ENCODE results near the gene CCDC73.
"Not testable (repeated sequence)": the region's sequence is repeated elsewhere in the genome, so short reads cannot be mapped to it uniquely, and the experiment has no call there.

Gene CCDC73

DNA sequence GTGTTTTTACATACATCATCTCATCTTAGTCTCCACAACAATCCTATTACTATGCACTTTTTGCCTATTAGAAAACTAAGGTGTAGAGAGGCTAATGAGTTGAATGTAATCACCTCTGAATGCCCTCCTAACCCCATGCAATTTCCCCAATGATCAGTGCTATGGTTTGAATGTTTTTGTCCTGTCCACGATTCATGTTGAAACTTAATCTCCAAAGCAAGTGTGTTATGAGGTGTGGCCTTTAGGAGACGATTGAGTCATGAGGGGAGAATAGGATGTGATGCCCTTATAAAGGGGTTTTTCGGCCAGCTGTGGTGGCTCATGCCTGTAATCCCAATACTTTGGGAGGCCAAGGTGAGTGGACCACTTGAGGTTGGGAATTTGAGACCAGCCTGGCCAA lies 2.0 kb upstream of the CCDC73 start:
- DNase-seq (ENCODE audit: low read depth in 2 of 2): no peak

DNA sequence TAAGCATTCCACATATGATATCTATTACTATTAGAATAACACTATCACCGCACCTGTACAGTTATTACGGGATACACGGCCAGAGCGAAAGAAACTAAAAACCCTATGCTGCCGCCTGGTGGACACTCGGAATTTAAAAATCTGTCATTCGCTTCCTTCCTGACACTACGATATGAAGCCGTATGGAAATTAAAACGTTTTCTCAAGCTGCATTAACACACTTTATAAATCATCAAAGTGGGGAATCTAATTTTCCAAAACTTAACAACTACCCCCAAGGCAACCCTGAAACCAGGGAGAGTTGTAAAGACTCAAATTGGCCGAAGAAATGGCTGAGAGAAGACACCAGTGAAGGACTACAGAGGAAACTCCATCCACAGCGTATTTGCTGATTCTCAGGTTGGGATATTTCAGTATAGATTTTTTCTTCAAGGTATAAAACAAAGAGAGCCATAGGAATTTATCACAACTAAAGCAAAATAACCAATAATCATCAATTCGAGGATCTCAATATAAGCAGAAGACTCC lies 1.4 kb downstream of the CCDC73 start:
- DNase-seq (ENCODE audit: low read depth in 2 of 2): peak; percentile 19 to 51

DNA sequence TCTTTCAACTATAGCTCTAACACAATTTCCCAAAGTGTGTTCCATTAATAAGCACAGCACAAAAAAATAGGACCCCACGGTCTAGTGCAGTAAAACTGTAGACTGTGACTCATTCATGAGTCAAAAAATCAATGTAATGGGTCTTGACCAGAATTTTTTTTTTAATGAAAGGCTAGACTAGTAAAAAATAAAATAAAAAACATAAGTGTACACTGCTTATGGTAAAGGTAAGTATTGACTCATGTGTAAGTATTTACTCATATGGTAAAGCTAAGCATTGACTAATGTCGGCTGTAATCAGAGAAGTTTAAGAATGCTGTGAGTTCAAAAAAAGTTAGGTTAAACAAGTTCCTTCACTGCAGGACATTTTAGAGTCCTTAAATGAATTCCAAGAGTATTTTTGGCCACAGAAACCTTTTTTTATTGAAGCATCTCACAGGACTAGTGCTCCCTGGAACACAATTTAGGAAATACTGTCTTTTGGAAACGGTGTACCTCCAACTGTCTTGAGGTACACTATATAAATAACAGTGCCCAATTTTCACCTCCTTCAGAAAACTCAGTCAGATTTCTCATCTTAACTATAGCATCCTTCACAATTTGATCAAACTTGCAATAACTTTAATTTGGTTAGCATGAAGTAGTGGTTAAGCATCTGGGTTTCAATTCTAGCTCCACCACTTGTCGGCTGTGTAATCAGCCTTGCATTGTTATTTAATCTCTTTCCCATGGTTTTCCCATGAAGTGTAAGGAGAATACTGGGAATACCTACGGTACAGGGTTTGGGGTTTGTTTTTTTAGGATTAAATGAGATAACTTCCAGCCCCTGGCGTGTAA lies 2.1 kb downstream of the CCDC73 start:
- DNase-seq (ENCODE audit: low read depth in 2 of 2): no peak

DNA sequence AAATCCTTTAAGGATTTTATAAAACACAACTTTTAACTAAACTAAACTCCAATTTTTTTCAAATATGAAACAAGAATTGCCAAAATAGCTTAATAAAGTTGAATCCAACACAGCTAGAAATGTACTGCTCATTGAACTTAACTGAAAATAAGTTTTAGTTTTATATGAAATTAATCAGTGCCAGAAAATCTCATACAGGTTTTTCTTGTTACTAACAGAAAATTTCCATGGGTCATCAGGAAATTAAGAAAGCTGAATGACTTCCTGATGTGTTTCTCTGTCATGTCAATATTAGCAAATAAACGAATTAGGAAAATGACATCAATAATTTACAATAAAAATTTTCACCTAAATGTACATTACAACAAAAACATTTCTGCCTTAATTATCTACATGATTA lies 3.5 kb downstream of the CCDC73 start:
- no peak for DNase-seq (ENCODE audit: low read depth in 2 of 2)

DNA sequence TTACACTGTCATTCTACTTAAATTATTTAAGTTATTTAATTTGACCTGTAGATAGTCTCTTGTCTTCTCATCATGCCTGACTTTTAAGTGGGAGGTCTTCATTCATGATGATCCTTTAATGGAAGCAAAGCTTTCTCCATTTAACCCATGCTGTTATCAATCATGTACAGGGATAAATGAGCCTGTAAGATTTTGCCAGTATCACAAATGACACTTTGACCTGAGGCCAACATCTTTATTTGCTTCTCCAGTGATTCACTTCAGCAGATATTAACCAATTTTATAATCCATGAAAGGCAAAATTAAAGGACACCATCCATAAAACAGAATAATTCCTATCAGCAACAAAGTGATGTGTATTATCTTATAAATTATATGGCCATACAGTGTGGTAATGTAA lies 7.7 kb downstream of the CCDC73 start:
- no peak for DNase-seq (ENCODE audit: low read depth in 2 of 2)

DNA sequence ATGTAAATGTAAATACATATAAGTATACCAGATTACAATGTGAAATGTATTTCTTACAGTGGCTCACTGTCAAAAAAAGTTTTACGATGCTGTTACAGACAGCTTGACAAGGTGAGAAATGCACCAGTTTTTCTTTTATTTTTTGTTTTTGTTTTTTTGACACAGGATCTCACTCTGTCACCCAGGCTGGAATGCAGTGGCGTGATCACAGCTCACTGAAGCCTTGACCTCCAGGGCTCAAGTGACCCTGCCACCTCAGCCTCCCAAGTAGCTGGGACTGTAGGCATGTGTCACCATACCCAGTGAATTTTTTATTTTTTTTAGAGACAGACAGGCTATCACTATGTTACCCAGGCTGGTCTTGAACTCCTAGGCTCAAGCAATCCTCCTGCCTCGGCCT lies 9.2 kb downstream of the CCDC73 start:
- DNase-seq (ENCODE audit: low read depth in 2 of 2): no peak

DNA sequence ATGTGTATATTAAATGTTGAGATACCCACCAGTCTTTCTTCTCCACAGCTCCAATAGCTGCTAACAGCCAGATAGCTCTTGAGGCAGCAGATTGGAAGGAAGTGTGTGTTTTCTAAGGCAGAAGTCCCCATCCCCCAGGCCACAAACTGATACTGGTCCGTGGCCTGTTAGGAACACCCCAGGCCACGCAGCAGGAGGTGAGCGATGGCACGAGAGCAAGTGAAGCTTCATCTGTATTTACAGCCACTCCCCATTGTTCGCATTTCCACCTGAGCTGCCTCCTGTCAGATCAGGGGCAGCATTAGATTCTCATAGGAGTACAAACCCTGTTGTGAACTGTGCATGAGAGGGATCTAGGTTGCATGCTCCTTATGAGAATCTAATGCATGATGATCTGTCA lies 12.7 kb downstream of the CCDC73 start:
- DNase-seq (ENCODE audit: low read depth in 2 of 2): no peak

DNA sequence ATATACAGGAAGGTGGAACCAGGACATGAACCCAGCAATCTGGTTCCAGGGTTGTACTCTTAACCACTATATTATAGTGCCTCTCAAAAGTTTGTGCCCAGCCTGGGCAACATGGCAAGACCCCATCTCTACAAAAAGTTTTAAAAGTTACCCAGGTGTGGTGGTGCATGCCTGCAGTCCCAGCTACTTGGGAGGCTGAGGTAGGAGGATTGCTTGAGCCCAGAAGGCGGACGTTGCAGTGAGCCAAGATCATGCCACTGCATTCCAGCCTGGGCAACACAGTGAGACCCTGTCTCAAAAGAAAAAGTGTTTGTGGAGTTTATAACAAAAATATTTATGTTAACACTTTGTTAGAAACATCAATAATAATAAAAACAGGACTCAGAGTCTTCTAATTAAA lies 13.6 kb downstream of the CCDC73 start:
- not testable (repeated sequence) for DNase-seq (ENCODE audit: low read depth in 2 of 2)

DNA sequence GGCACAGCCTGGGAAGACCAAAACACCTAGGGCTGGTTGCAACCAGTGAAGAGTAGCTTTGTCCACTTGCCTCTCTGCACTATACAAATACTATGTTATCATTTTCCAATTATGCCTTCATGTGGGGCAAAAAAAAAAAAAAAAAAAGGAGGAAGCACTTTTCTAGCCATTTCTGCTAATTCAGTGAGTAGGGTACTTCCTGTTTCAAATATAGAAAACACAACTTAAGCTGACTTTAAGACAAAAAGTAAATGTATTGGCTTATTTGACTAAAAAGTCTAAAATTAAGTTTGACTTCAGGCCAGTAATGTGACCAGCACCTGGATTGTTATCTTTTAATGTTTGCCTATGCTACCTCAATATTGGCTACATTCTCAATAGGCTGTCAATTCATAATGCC lies 15.3 kb downstream of the CCDC73 start:
- no peak for DNase-seq (ENCODE audit: low read depth in 2 of 2)

DNA sequence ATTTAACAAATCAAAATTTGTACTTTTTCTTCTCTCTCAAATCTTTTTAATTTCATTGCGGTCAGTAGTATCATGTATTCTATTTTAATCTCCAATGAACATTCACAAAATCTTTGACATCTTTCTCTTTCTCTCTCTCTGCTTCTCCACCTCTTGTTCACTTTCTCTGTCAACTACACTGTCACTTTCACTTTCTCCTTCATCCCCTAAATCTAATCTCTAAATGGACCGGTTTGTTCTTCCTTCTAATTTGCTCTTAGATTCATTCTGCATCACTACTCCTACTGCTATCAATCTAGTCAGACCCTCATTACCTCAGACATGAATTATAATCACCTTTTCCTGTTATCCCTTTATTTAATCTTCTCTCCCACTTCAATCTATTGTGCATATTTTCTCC lies 18.6 kb downstream of the CCDC73 start:
- DNase-seq (ENCODE audit: low read depth in 2 of 2): no peak

DNA sequence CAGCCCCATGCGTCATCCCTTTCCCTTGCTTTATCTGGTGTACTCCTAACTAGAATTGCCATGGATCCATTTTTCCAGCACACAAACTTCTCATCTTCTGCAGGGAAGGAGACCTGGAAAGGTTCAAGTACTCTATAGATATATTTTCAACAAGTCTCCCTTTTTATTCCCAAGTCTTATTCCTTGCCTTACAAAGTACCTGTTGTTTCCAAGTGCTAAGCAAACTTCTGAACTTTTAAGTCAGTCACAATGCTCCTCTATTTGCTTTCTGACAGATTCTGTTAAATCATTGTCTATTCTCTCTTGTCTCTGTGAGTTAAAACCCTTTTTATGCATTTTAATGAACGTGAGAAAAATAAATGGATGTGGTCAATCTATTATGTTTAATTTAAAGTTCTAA lies 20.4 kb downstream of the CCDC73 start:
- DNase-seq (ENCODE audit: low read depth in 2 of 2): no peak

DNA sequence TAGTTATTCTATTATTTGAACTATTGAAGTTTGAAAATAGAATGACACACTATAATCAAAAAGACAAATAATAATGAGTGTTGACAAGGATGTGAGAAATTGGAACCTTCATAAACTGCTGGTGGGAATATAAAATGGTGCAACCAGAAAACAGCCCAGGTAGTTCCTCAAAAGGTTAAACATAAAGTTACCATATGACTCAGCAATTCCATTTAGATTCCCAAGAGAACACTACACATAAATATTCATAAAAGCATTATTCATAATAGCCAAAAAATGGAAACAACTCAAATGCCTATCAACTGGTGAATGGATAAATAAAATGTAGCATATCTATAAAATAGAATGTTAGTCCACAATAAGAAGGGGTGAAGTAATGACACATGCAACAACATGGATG lies 21.7 kb downstream of the CCDC73 start:
- no peak for DNase-seq (ENCODE audit: low read depth in 2 of 2)

DNA sequence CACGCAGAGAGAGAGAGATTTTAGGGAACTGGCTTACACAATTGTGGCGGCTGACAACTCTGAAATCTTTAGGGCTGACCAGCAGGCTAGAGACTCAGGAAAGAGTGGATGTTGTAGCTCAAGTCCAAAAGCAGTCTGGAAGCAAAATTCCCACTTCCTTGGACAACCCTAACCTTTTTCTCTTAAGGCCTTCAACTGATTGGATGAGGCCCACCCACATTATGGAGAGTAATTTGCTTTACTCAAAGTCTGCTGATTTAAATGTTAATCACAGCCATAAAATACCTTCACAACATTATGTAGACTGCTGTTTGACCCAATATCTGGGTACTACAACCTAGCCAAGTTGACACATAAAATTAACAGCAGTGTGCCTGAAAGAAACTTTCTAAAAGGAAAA lies 32.7 kb downstream of the CCDC73 start:
- not testable (repeated sequence) for DNase-seq (ENCODE audit: low read depth in 2 of 2)

DNA sequence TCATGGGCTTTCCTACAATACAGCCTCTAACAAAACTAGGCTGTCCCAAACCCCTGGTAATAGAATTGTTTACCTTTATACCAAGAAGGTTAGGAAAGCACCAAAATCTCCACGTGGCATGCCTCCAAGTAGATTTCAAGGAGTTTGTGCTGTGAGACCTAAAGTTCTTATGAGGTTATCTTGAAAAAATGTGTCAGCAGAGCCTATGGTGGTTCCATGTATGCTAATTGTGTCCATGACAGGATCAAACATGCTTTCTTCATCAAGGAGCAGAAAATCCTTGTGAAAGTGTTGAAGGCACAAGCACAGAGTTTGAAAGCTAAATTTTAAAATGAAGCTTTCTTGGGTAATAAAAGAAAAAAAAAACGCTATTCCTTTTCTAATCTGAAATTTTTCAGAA lies 36.2 kb downstream of the CCDC73 start:
- no peak for DNase-seq (ENCODE audit: low read depth in 2 of 2)

DNA sequence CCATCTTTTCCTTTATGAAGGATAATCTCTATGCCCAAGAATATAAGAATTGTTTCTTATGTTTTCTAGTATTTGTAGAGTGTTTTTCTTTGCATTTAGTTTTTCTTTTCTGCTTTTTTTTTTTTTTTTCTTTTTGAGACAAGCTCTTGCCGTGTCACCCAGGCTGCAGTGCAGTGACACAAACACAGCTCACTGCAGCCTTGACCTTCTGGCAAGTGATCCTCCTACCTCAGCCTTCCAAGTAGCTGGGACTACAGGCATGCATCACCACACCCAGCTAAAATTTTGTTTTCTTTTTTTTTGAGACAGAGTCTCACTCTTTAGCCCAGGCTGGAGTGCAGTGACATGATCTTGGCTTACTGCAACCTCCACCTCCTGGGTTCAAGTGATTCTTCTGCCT lies 41.3 kb downstream of the CCDC73 start:
- DNase-seq (ENCODE audit: low read depth in 2 of 2): not testable (repeated sequence)

DNA sequence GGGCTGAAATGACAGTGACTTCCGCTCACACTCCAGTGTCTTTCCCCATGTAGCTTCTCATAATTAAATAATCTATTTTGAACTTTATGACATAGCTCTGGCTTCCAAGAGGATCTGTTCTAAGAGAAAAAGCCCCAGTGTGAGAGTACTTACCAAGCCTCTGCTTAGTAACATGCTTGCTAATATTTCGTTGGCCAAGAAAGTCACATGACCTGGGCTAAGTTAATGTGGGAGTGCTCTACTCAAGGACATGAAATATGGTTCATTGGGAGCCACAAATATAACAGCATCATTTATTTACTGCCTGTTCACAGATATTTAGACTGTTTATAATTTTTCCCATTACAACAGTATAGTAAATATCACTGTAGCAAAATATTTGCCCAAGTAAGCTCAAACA lies 42.5 kb downstream of the CCDC73 start:
- DNase-seq (ENCODE audit: low read depth in 2 of 2): no peak

DNA sequence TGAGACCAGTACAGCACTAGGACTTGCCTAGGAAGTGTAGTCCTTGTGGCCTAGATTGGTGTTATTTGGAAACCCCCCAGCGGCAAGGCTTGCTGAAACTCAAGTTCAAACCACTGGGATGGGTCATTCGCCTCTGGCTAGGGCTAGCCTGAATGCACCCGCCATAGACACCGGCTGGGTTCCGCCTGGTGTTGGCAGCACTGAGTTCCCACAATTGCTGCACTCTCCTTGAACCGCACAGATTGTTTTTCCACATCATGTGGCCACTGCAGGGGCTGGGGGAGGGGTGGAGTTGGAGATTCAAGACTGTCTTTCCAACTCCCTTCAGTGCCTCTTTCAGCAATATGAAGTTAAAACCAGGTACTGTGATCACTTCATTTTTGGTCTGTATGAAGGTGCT lies 43.1 kb downstream of the CCDC73 start:
- DNase-seq (ENCODE audit: low read depth in 2 of 2): no peak

DNA sequence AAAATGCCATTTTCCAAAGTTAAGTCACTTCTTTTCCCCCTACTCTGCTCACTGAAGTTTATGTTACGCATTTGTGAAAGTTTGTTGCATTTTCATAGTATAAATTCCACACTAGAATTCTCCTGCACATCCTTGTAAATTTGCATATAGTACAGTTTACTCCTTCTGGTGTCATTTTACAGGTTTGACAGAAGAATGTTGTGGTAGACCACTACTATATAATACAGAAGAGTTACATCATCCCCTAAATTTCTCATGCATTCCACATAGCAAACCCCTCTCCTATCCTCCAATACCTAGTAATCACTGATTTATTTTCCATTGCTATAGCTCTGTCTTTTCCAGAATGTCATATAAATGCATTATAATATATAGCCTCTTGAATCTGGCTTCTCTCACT lies 64.5 kb downstream of the CCDC73 start:
- no peak for DNase-seq (ENCODE audit: low read depth in 2 of 2)

DNA sequence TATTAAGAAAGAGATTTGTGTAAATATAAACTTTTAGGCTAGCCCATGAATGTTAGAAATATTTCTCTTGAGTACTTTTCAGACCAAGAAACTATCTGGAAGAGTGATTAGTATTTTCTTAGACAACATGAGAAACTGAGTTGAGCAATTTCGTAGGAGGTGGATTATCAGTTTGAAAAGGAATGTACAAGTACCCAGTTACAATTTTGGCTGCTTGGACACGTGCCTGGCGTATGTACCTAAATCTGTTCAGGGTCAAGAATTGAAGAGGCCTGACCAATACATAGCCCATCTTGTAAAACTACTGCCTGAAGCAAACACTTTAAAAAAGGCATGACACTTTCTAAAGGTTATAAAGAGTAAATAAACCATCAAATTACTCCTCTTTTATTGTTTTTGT lies 71.1 kb downstream of the CCDC73 start:
- no peak for DNase-seq (ENCODE audit: low read depth in 2 of 2)

DNA sequence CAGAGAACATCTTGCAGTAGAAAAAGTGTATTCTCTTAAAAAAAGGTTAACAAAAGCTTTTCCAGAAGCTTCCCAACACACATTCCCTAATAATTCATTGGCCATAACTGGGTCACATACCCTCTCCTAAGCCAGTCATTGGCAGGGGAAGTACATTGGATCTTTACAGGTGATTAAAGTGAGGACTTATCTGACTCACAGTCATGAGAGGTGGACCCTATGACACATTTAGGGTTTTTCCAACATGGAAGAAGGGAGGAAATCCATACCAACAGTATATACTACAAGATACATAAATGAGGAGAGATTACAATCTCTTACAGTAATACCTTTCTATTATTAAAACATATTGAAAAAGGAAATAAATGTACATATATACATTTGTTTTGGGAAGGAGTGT lies 72.2 kb downstream of the CCDC73 start:
- no peak for DNase-seq (ENCODE audit: low read depth in 2 of 2)

DNA sequence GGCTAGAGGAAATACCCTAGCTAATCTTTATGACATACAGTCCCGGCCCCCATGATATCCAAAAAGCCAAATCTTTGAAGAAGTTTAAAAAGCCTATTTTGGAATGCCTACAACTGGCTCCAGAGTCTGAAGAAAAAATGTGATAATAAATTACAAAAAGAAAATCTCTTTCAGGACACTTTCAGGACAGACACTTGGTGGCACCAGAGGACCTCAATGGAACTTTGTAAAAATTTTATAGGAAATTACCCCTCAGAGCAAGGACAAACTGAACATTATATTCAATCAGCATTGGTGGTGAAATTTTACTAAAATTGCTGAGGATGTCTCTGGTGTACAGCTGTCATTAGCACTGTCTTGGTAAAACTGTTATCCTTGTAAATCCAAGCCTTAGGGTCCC lies 81.0 kb downstream of the CCDC73 start:
- DNase-seq (ENCODE audit: low read depth in 2 of 2): no peak

DNA sequence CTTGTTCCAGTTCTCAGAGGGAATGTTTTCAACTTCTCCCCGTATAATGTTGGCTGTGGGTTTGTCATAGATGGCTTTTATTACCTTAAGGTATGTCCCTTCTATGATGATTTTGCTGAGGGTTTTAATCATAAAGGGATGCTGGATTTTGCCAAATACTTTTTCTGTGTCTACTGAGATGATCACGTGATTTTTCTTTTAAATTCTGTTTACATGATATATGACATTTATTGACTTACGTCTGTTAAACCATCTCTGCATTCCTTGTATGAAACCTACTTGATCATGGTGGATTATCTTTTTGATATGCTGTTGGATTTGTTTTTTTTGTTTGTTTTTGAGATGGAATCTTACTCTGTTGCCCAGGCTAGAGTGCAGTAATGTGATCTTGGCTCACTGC lies 85.5 kb downstream of the CCDC73 start:
- not testable (repeated sequence) for DNase-seq (ENCODE audit: low read depth in 2 of 2)

DNA sequence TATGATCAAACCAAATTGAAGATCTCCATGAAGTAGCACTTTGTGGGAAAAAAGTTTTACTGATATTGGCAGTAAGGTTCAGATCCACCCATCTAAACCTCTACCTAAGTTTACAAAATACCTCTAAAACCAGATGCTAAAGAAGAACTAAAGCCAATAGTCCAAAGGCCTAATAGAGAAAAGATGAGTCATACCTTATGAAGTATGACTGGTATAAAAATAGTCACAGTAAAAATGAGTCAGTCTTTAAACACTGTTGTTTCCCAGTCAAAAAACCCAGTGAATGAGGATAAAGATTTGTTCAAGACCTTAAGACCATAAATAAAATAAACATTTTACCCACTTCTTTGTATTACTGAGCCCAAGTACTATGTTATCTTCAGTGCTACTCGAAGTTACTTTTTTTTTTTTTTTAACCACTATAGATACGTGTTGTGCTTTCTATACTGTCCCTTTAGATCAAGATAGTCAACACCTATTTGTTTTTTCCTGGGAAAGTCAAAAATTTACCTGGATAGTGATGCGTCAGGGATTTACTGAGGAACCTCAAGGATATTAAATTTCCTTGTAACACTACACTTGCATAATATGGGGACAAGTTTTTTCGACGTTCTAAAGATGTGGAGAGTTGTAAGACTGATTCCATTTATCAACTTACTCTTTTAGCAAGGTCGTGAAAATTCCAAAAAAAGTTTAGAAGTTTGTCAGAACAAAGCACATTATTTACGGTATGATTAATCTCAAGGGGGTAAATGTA lies 87.3 kb downstream of the CCDC73 start:
- DNase-seq (ENCODE audit: low read depth in 2 of 2): no peak
